NCI-H2227 treated with DMSO at 0.1 percent for 48 hours (cell line): Measurements from ENCODE around the gene PROSER2.
"Not testable (repeated sequence)": the region's sequence is repeated elsewhere in the genome, so short reads cannot be mapped to it uniquely, and the experiment has no call there.

ENCODE experiments used
- DNase-seq: peaks from one replicate; lab custom pipeline; 2025; lab: John Stamatoyannopoulos, UW

PROSER2 gene

DNA sequence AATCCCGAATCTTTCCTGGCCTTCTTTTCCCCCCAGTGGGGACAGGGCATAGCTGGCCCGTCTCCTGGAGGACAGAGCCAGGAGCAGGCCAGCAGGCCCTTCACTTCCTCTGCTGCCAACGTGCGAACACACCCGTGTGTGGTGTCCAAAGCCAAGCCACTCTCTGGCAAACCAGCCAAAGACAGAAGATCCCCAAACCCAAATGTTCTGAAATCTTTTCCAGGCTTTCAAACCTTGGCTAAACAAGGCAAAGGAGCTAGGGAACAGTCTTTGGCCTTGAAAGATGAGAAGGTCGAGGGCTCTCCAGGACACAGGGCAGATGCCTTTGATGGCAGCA lies 63.0 kb downstream of the PROSER2 start:
- DNase-seq, result no peak

DNA sequence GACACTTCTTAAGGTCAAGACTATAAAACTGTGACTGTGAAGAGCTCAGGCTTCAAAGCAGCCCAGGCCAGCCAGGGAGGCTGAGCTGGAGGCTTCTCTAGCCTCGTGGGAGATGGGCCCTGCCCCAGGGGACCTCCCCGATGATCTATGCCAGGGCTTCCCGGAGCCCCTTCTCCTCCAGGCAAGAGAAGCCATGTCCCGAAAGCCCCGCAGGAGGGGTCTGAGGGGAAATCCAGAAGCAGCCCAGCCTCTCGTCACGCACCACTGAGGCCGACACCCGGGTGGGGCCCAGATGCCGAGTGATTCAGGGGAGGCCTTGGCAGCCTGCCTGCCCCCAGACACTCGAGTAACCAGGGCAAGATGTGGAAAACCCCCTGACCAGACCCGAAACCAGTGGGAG lies 63.7 kb downstream of the PROSER2 start:
- no peak for DNase-seq

DNA sequence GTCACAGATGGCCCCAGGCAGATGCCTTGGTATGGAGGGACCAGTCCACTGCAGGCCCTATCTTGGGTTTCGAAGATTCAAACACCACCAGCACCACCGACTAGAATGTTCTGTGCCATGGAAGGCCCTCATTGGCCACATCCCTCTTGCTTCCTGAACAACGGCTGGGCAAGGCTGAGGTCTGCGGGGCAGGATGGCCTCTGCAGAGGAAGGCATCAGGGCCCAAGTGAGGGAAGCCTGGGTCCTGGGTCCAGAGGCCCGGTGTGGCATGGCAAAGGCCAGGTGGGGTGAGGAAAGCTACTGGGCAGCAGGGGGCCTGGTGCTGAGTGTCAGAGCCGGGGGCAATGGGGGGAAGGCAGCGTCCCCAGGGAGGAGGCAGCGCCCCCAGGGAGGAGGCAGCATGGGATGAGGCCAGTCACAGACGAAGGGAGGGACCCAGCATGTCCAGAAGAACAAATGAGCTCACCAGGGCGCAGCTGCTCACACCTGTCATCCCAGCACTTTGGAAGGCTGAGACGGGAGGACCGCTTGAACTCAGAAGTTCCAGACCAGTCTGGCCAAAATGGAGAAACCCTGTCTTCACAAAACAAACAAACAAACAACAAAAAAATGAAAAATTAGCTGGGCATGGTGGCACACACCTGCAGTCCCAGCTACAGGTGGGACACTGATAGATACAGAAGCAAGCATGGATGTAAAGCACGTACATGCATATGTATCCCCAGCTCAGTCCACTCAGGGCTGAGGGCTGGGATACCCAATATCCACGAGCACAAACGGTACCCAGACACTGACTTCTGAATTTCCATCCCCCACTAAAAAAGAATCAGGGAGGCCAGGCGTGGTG lies 64.4 kb downstream of the PROSER2 start:
- DNase-seq, result no peak

DNA sequence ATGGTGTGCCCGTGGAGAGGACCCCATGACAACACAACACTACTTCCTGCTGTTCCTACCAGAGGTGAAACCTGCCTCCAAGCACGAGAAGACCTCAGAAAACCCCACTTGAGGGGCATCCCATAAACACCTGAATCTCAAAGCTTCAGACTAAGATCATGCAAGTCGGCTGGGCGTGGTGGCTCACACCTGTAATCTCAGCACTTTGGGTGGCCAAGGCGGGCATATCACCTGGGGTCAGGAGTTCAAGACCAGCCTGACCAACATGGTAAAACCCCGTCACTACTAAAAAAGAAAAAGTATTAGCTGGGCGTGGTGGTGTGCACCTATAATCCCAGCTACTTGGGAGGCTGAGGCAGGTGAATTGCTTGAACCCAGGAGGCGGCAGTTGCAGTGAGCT lies 66.1 kb downstream of the PROSER2 start:
- DNase-seq, result not testable (repeated sequence)

DNA sequence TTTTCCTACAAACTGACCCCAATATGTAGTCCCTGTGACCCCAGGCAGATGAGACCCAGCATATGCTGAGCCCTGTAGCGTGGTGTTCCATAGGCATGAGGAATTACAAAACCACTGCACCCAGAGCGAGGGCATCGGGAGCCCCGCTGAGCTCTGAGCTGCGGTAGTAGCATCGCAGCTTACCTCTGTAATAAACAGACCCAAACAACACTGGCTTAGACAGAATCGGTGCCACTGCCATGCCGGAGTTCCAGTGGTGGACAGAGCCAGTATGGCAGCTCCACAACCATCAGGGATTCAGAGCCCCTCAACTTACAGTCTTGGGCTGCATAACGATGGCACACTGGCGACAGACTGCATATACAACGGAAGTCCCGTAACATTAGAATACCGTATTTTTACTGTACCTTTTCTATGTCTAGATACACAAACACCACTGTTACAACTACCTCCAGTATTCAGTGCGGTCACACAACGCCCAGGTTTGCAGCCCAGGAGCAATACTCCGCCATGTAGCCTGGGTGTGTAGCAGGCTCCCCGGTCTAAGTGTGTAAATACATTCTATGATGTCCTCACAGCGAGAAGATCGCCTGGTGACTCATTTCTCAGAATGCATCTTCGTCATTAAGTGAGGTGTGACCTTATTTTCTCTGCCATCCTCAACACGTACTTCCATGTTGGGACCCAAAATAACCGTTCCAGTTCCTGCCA lies 68.8 kb downstream of the PROSER2 start:
- no peak for DNase-seq

DNA sequence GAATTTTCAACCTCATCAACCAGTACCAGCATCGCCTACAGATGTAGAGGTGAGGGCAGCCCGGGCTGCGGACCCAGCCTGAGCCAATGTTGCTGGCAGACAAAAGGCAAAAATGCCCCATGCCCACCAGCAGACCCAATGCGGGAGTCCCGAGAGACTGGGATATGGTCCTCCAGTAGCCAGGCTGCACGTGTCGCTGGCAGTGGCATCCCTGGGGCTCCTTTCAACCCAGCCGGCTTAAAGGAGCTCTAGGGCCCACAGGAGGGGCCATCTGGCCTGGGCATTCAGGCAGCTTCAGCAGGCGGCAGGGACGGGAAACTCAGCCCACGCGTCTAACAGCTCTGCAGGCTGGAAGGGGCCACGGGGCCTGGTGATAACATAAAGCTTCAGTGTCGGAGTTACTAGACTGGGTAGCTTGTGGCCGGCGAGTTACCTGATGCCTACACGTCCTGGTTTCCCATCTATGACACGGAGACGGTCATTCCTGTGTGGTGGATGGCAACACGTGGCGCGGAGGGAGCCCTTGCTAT lies 70.7 kb downstream of the PROSER2 start:
- no peak for DNase-seq

DNA sequence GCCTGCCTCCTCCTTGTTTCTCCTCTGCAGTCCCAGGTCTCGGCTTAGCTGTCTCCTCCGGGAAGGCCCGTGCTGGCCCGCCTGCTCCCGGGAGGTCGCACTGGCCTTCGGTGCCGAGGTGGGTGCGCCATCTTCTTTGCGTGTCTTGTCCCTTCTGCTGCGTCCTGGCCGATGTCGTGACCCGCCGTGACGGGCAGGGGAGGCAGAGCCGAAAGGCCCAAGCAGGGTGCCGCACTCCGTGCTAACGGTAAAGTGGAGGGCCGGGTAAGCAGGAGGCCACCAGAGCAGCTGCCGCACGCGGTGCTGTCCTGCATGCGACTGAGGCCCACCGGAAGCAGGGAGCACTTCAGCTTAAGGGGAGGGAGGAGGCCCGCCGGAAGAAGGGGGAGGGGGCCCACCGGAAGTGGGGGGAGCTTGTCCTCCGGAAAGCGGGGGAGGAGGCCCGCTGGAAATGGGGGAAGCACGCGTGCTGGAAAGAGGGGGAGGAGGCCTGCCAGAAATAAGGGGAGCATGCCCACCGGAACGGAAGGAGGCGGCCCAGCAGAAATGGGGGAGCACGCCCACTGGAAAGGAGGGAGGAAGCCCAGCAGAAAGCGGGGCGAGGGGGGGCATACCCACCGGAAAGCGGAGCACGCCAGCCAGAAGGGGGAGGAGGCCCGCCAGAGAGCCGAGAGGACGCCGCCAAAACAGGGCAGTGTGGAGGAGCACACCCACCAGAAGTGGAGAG lies 71.4 kb downstream of the PROSER2 start:
- DNase-seq, result no peak

DNA sequence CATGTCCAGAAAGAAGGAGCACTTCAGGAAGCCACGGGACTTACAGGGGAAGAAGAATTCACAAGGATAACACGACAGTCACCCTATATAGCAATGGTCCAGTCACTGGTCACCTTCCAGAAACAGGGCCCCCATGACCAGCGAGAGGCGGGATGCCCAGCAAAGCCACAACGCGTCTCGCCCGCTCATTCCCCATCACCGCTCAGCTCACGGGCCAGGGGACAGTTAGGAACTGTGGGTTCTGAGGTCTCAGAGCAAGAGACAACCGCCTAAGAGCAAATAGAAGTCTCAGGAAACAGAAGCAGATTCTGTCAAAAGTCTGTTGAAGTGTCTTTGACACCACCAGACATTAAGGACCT lies 71.9 kb downstream of the PROSER2 start:
- no peak for DNase-seq

DNA sequence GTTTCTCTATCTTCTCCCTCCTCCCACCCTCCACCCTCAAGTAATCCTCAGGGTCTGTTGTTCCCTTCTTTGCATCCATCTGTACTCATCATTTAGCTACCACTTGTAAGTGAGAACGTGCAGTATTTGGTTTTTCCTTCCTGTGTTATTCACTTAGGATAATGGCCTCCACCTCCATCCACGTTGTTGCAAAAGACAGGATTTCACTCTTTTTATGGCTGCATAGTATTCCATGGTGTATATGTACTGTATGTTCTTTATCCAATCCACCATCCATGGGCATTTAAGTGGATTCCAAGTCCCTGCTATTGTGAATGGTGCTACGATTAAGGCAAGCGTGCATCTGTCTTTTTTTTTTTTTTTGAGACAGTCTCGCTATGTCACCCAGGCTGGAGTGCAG lies 72.4 kb downstream of the PROSER2 start:
- no peak for DNase-seq

DNA sequence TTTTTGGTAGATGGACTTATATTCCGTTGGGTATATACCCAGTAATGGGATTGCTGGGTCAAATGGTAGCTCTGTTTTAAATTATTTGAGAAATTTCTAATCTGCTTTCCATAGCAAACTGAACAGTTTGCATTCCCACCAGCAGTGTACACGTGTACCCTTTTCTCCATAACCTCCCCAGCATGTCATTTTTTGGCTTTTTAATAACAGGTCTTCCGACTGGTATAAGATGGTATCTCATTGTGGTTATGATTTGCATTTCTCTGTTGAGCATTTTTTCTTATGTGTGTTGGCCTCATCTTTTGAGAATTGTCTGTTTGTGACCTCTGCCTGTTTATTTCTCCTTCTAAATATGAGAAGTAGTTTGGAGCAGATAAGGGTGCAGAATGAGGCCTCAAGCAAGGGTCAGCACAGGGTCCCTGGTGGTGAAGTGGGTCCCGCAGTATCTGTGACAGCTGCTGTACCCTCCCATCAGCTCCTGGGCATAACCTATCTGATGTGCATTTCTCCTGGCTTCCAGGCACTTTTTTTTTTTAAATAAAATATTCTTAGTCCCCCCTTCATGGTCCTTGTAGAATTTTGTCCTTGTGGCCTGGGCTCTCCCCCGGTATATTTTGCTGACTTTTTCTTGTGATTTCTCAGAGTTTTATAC lies 73.5 kb downstream of the PROSER2 start:
- no peak for DNase-seq

DNA sequence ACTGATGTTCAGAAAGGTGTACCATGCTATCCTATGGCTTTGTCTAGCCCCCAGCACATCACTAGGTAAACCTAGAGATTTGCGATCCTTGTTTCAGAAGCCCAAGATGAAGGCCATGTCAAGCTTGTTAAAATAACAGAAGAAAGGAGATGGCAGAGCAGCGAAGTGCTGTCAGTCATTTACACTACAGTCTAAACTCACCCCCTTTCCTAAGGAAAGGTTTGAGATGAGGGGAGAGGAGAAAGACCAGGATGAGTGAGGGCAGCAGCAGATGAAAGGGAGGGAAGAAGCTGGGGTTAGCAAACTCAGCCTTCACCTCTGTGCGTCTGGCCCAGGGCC lies 74.8 kb downstream of the PROSER2 start:
- DNase-seq, result no peak

DNA sequence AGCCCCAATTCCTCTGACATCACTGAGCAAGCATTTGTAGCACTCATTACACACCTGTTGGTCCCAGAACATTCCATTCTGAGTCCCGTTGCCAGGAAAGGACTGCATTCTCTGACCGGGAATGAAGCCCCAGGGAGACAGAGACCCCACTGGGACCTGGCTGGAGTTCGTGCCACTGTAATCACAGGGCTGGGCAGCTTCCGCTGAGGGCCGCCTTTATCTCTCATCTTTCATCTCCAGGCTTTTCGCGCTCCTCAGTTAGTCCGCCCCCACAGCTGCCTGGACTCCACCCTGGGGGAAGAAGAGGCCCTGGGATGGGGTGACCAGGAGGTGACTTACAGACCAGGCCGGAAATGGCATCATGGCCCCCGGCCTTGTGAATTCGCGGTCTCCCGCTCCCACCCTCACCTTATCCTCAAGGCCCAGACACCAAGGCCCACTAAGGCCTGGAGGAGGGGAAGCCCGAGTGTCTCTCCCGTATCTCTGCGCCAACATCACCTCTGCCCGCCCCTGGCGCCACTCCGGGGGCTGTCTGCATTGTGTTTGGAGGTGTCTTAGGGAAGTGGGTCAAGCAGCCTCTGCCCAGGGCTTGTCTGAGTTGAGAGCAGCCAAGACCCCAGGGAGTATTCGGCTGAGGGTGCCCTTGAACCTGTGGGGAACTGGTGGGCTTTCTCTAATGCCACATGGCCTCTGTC lies 75.4 kb downstream of the PROSER2 start:
- no peak for DNase-seq

DNA sequence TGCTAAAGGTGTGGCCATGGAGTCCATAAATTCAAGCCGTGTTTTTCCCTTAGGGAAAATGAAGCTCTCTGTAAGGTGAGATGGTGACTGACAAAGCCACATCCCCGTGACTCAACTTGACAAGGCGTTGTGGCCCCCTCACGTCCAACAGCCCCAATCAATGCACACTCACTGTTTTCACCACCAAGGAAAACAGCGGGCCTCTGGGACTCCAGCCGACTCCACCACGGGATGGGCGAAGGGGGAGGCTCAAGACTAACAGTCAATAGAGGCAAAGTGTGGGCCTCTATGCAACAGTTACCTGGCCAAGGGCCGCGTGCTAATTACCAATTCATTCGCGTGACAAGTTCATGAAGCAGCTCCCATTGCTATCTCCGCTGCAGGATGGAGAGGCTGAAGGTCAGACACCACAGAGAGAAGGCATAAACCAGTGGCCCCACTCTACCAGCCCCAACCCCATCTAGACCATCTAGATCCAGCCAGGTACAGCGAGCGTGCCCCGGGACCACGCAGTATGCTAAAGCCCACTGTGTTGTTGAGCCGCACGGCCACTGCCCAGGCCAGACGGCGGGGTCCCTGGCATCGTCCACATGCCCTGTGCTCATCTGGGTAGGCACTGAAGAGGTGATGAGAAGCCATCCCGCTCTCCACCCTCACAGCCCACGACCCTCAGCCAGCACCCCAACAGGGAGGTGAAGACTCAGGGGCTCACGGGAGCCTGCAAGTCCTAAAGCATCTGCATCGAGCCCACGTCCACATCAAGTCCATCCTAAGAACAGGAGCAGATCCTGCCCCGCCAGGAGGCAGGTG lies 76.1 kb downstream of the PROSER2 start:
- no peak for DNase-seq

DNA sequence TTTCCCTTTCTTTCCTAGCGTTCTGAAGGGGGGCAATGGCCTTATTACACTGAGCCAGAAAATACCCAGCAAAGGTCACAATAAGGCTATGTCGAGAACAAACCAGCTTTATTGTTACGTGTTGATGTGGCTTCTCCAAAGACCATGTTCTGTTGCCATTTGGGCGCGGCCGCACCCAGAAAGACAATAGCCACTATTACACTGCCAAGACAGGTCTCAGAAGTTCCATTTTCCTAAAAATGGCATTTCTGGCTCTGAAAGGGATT lies 77.8 kb downstream of the PROSER2 start:
- no peak for DNase-seq

DNA sequence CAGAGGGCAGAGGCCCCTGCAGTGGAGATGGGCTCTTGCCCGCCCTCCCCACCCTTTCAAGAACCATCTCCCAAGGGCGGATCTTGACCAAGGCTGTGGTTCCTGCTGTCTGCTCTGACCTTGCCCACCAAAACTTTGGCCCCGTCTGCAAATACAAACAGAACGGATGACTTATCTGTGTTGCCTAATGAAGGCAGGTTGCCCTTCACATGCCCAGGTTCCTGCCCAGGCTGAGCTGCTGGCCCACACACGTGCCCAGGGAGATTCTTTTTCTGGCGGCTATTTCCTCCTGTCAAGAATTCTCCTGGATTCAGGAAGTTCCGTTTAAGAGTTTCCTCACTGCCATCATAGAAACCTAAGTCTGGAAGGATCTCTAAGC lies 78.3 kb downstream of the PROSER2 start:
- no peak for DNase-seq

DNA sequence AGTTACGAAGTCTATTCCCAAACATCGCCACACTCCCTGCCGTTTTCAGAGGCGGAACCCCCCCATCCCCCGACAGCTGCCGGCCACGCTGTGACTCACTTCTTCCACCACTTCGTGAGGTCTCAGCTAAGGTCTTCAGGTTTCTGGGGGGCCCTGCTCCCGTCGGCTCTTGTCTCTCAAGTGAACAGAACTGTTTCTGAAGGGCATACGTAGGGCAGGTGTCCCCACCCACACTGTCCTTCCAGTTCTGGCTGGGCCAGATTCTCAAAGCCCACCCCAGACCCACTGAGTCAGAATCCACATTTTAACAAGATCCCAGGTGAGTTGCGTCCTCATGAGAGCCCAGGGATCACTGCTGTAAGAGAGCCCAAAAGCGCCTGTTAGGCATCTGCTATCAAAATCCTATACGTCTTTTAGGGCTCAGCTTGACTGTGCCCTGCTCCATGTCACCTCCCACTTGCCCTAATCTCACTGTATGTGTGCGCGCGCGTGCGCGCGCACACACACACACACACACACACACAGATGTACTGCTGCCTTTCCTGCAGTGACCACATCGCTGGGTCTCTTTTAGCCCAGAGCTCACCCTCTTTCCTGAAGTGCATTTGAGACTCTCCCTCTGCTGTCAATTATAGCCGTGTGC lies 78.8 kb downstream of the PROSER2 start:
- no peak for DNase-seq

DNA sequence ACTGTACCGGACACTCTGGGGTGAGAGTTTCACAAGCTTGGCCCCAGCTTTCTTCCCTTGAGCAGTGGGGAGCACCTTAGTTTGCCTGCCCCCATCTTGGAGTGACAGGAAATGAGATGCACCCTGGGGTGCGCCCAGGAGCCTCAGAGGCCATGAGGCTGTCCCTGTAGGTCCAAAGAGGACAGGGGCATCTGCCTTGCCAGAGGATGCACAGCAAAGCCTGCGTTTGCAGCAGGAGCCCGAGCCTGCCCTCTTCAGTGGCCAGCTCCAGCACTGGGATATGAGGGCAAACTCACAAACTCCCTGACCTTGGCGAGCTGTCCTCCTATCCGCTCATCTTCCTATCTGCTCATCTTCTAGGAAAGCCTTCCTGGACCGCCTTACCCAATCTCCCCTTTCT lies 79.5 kb downstream of the PROSER2 start:
- no peak for DNase-seq

DNA sequence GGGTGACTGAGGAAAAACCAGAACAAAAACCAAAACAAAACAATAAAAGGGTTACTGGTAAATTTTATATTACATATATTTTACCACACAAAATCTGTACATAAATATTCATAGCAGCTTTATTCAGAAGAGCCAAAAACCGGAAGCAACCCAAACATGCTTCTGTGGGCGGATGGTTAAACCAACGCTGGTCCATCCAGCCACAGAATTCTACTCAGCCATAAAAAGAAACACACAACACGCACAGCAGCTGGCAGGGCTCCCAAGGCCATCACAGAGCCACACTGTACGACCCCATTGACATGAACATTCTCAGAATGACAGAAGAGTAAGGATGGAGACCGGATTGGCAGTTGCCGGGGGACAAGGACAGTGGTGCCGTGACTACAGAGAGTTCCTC lies 83.6 kb downstream of the PROSER2 start:
- no peak for DNase-seq

DNA sequence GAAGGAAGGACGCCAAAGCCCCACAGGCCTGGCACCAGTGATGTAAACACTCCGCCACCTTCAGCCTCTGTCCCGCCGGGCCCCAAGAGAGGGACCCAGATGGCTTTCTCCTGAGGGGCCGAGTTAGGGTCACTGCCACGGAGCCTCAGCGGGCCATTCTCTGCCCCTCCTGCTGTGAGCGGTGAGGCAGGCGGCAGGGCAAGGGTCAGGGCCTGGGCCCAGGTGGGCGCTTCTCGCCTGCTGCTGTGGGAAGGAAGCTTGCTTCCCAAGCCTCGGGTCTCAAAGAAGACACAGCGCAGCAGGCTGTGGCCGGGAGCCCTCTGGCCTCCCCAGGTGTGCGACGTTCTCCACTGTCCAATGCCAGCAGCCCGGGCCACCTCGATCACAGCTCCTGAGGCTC lies 84.8 kb downstream of the PROSER2 start:
- no peak for DNase-seq

DNA sequence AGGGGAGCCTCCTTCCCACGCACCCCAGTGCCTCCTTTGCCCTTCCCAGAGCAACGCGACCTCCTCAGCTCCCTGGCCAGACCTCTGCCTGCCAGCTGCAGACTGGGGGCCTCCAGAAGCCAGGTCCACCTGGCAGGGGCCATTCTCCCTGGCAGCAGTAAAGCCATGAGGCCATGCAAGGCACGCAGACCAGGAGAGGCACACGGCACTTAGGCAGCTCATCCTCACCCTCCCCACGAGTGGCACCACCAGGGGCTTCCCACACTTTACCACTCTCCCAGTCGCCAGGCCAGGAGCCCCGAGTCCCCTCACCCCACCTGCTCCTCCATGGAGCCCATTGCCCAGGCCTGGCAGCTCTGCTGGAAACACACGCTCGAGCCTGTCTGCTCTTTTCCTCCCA lies 85.4 kb downstream of the PROSER2 start:
- no peak for DNase-seq

DNA sequence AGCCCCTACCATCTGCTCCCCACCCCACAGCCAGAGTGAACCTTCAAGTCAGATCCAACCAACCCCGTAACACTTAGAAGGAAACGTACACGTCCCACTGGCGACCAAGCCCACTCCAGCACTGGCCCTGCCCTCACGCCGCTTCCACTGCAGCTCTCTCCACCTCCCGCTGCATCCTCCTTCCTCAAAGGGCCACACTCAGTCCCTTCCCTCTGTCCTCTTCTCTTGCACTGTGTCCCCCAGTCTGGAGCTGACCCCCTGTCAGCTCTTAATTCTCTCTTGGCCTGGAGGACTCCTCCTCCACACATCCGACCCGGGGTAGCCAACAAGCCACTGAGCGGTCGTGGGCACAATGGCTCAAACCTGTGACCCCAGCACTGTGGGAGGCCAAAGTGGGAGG lies 85.8 kb downstream of the PROSER2 start:
- no peak for DNase-seq
